Esophagus mucosa (tissue), 1 donor: ENCODE data around the gene NINJ2. TPM values are rescaled to one million over a fixed set of nuclear protein-coding genes. Genes with fewer than 3 reads are reported as not detected.
"Not testable (repeated sequence)": the region's sequence is repeated elsewhere in the genome, so short reads cannot be mapped to it uniquely, and the experiment has no call there.

Experiments
- ATAC-seq: fragments of 200-7000 bp; cut with Tn5 transposase; one replicate; pipeline ENCODE4 v1.9.1; 2020
- total RNA-seq: library from RNA; stranded (reverse); gene quantifications from one replicate; pipeline ENCODE4 v1.2.4, GENCODE V29; 2023
- donor health status: DM: yes; HTN: yes; CAD: no.

The NINJ2 gene
- total RNA-seq, 1 donor from 2014 or later: 2.9 TPM

DNA sequence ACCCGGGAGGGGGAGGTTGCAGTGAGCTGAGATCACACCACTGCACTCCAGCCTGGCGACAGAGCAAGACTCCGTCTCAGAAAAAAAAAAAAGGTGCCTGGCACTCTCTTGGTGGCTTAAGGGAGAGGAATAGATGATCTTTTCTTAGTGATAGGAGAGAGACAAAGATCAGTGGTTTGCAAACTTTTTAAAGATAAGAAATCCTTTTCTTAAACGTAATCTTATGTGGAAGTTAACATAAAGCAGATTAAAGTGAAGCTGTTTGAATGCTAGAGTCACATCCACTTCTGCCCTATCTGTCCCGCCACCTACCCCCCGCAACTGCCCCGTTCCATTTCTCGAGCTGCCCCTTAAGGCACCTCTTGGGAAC is 6.3 kb upstream of the NINJ2 start:
- ATAC-seq: no peak

DNA sequence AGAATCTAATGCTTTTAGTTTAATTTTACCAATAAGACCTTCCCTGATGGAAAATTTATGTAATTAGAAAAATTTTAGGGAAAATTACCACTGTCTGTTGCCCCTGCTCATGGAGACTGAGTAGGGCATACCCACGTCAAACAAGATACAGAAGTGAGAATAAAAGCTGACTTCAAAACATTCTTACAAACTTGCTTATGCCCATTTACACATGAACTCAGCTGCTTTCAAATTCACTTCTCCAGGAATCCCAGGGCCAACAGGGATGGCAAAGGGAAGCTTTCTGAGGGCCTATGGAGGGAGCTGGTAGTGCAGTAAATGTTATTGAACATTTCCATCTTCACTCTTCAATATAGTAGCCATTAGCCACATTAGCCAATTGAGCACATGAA is 4.8 kb upstream of the NINJ2 start:
- no peak for ATAC-seq

DNA sequence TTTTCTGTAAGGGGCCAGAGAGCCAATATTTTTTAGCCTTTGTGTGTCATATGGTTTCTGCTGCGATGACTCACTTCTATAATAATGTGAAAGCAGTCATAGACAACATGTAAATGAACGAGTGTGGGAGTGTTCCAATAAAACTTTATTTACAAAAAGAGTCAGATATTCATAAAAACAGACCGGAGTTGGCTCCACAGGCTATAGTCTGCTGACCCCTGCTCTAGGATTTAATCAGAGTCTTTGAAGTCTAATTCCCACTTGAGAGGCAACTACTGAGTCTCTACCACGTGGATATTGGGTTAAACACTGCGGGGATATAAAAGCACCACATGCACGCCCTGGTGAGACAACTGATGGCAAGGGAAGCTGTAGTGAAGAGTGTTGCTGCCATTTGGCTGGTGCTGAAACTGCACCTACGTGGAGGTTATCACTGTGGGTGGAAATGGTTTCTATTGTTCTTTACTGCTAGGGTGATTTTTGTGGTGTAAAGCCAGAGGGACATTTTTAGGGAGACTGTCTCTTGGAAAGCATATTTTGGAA is 3.6 kb upstream of the NINJ2 start:
- ATAC-seq: no peak

DNA sequence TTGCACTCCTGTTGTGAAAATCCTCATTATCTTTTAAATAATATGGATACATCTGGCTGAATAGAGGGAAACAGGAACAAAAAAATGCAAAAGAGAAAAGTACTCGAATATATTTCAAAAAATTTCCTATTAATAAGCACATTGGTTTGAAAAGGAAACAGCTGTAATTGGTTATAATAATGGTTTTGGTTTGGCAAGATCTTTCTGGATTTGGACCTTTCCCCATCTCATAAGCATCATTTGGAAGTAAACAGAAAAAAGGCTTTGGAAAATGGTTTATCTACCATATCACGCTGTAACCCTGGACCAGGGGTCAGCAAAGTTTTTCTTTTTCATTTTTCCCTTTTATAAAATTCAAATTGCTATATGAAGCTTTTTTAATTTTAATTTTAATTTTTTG is 2.8 kb upstream of the NINJ2 start:
- ATAC-seq: no peak

DNA sequence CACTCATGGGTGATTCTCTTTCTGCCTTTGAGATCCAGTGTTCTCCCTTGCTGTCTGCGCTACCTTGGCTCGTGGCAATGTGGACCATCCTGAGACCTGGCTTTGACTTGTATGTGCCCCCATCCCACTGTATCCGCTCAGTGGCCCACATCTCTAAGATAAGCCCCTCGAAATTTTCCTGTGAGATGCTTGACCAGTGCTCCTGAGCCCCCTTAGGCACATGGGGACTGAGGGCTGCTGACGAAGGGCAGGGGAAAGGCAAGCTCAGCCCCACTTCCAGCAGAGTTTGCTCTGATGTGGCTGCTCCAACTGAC is 1.5 kb upstream of the NINJ2 start:
- ATAC-seq: no peak

DNA sequence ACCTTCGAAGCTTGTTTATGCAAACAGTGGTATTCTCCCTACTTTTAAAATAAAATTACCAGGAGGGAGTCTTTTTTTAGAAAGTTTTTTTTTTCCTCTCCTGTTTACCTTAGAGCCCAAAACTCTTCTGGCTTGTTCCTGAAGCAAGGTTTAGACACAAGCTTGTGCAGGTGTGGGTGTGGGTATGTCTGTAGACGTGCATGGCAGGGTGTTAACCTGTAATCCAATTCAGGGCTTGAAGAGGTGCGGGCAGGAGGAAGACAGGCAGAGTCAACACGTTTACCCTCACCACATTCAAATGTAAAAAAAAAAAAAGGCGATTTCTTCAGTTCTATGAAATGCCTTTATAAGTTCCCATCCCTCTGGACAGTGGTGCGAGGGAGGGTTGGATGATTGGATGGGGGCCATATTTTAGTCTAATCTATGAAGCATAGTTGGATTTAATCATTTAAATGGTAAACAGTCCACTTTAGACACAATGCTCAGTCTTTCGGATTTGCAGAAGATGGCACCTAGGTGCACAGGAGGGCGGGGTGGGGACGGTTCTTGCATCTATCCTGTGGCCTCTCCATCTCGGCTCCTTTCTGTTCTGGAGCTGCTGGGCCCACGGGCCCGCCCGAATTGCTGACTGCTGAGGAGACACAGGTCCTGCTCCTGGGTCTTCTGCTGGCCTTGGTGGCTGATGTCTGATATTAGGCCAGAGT is 982 bp upstream of the NINJ2 start:
- ATAC-seq: no peak

DNA sequence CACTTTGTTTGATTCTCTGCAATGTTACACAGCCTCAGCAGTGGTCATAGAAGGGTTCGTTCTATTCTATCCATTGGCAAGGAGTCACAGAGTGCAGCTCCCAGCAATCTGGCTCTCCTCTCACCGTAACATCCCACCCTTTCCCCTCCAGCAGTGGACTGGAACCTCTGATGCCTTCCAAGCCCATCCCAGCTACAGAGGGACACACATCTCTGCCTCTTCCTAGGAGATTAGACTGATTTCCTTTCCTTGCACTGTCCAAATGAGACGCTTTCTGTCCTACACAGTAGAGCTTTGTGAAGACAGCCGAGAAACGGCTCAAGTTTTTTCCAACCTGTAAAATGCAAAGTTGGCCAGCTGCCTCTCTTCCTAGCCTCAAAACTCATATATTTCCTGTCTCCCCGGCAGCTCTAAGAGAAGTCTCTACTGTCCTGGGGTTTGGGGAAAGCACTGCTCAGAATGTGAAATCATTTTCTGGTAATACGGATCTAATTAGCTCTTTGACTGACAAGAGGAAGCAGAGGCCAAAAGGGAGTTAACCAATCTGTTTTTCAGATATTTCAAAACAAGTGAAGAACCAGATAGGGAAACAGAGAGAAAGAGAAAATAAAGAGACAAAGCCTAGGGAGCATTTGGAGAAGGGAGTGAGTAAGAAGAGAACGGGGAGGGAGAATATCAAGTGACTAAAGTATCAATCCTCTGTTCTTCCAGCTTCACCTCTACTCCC is 516 bp downstream of the NINJ2 start:
- ATAC-seq: no peak

DNA sequence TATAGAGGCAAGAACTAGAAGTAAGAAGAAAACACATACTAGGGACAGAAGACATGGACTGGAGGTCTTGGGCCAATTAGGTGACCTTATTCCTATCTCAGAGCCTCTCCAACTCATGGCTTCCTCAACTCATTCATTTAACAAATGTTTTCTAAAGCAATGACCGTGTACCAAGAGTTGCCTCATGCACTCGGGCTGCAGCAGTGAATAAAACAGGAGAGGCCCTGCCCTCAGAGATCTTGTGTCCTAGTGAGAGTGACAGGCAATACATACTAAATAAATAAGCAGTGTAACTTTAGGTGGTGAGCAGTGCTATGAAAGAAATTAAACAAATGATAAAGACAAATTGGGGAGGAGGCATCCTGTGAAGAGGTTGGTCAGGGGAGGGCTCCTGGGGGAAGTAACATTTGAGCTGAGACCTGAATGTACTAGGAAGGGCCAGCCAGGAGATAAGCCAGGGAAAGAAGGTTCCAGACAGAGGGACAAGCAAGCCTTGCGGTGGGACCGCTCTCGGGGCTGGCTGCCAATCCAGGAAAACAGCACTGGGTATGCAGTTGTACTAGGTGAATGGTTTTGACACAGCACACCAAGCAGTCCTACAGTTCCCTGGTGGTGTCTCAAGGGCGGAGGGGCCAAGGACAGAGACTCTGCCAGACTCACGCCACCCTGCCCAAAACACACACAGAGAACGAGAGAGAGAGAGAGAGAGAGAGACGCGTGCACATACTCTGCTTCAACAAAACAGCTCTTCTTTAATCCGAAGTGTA is 1.3 kb downstream of the NINJ2 start:
- no peak for ATAC-seq

DNA sequence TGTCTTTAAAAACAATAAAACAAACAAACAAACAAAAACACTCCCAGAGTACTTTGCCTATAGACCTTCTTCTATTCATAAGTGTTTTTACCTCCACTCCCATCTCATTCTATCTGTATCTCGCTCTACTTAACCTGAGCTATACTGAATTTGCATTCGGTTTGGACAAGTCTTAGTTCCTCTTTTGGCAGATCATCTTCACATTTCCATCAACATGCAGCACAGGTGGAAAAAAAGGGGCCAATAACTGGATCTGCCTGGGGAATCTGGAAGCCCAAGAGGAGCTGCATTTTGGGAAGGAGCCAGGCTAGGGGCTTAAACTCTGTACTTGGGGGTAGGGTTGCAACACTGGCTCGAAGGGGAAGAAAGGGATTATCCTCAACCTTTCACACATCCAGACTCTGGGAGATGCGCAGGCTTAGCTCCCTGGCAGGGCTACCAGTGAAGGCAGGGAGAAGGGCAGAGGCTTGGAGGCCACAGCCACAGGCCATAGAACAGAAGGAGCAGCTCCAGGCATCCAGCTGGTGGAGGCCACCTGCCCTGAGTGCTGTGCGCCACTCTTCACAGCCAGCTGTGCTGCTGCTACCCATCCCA is 4.1 kb downstream of the NINJ2 start:
- no peak for ATAC-seq

DNA sequence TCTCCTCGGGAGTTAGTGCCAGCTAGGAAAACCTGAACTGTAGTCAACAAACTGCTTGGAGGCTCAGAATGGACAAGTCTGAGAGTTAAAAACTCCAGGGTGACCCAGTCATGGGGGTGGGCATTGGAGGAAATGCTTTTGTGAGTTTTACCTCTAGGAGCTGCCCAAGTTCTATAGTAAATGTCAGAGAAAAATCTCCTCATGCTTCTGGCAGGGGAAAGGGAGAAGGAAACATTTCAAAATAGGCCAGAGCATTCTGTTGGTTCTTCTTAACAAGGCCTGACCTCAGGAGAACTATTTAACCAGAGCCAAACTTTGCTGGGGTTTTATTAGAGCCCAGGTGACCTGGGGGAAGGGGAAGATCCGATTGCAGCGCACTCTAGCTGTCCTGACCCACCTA is 12.3 kb downstream of the NINJ2 start:
- no peak for ATAC-seq

DNA sequence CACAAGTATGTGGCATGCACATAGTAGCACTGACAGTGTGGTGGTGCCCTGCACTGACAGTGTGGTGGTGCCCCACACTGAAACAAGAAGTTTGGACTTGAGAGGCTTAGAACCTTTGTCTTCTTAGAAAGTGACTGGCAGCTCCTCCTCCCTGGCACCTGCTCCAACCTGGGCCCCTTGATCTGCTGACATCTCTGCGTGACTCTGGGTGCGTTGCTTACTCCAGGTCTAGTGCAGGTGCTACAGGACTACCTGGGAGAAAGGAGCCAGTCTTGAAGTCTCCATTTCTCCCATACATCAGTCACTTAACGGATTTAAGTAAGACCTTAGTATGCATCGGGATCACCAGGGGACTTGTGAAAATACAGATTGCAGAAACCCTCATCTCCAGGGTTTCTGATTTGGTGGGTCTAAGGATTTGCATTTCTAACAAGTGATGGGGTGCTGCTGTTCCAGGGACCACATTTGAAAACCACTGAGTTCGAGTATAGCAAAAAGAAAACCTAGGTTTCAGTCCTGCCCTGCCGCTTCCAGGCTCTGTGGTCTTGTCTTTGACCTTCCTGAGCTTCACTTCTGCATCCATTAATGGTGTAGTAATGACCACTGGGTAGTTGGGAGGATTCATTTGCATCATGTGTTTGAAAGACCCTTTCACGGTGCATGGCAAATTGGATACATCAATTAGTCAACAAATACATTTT is 15.7 kb downstream of the NINJ2 start:
- ATAC-seq: no peak

DNA sequence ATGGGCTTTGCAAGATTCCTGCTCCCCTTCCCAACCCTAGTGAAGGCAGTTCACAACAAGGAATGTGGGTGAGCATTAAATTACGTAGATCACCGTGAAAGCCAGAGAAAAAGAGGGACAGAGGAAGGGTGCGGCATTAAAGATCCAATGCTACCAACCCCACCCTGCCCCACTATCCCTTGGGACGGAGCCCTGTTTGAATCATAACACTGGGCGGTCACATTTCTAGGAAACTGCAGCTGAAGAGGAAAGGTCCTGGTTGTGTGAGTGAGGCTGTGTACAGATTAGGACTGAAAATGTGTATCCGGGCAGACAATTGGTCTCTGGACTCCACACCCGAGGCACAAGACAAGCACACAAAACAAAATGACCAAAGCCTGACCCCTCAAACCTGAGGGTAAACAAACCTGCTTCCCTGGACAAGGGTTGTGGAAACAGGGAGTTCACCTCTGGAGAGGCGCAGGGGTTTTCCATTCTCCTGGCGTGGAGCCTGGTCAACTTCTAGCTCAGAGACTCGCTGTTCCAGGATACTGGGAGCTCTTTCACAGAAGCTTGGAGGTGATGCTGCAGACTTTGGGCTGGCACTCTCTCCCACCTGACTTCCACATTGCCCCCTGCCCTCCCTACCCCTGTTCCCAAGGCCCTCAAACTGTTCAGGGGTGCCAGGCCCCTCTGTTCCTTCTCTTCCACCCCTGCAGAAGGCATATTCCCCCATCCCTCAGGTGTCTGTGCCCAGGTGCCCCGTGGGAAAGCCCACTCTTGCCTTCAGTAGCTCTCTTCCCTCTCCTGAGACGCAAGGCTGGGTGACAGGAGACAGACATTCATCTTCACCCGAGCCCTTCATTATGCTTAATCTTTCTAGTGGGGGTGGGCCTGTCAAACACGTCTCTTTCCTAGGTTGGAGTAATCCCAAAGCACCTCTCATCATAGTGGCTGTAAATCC is 16.5 kb downstream of the NINJ2 start:
- peak; percentile 19 for ATAC-seq

DNA sequence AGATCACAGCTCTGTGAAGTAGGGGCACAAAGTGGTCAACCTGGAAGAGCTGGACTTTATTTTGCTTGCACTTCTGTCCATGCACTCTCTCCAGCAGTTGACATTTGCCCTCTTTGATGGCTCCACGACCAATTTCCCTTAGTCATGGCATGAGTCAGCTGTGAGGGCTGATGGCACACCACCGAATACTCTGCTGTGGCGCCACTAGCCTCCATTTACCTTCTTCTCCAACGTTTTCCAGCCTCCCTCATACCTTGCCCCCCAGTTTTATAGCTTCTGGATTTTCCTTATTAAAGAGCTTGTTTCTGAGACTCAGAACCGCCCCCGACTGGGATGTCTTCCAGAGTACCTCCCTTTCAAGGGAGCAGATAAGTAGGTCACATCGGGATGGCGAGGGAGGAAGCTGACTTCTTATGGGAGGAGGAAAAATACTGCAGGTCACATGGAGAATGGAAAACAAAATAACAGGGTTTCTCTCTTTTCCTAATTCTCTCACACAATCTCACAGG is 17.6 kb downstream of the NINJ2 start:
- no peak for ATAC-seq

DNA sequence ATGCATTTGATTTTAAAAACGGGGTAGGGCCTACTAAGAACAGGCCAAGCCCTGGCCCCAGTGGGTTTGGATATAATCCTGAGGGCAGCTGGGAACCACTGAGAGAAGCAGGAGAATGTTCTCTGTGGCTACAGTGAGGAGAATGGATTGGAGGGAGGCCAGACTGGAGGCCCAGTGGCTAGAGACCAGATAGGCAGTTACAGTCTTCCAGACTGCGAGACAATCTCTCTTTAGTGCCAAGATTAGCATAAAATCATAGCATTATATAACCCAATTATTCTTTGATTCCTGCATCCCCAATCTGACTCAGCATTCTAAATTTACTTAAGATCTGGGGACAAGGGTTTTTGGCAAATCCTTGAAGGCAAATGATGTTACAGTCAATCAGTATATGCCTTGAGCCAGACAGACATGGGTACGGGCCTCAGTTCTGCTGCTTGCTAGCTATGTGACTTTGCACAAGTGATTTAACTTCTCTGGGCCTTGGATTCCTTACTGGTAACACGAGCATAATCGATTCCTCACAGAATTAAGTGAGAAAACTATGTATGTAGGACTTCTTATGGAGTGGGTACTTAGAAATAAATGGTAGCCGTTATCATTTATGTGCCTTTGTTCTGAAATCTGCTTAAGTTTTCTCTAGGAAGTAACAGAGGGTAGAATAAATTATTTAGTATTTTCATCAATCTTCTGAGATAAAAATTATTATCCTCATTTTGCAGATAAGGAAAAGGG is 18.3 kb downstream of the NINJ2 start:
- no peak for ATAC-seq

DNA sequence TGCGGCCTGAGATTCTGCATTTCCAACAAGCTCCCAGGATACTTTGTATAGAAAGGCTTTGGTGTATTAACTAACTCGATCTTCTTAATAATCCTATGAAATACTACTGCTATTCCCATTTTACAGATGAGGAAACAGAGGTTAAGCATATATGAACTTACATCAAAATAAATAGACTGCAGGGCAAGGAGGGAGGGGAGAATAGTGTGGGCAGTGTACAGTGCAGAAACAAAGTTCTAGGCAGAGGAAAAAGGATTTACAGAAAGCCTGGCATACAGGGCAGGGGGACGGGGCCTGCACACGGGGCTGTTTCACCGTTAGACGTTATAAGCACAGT is 19.0 kb downstream of the NINJ2 start:
- no peak for ATAC-seq

DNA sequence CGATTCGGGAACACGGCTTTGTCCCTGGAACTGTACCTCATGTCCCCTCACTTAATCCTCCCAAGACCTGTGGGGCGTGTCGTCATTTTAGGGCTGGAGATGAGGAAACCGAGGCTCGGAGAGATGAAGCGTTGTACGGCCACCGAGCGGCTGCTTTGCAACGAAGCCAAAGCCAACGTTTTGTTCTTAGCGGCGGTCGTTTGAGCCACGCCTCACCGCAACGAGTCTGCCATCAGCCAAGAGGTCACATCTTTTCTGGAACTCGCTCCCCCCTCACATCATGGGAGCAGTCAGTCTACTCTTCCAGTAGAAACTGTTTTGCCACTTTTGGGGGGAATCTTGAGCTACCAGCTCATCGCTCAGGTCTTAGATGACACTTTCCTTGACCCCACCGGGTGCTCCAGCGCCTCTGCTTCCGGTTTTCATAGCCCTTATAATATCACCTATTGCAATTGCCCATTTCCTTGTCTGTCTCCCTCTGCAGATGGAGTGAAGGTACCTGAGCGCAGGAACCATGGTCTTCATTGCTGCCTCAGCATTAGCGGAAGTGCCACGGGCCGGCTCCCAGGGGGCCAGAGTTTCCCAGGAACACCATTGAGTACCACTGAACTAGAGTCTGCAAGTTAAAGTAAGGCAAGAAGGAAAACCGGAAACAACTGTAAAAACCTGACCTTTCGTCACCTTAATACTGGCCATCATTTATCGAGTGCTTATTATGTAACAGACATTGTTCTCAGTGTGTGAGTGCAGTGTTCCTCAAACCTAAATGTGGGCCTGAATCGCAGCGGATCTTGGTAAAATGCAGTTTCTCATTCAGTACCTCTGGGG is 19.6 kb downstream of the NINJ2 start:
- ATAC-seq: no peak

DNA sequence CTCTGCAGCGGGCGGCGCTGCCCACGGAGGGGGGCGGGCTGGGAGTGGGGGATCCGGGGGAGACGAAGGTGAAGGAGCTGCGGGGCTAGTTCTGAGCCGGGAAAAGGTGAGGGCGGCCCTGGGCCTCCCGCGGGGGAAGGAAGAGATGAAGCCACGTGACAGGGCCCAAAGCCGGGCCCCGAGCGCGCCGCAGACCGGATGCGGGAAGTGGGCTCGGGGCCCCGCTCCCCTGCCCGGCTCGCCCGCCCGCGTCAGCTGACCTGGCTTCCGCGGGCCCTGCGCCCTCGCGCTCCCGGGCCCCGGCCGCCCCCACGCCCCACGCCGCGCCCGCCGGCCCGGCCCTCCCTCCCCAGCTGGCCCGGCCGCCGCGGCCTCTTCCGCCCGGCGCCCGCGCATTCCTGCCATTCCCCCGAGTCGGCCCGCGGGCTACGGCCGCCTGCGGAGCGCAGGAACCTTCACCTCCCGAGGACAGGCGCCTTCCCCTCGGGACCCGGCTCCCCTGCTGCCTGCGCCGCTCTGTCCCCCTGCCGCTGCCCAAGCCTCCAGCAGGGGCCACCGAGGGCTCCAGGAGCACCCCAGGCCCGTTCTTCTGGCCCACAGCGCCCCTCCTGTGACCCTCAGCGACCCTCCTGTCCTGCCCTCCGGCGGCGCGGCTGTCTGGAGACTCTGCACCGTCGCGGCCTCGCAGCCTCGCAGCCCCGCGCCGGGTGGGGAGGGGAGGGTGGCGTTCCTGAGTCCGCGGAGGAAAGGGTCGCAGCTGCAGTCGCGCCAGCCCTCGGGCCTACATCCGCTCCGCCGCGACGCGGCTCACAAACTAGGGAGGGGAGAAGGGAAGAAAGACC is 20.4 kb downstream of the NINJ2 start:
- ATAC-seq: peak; percentile 76

DNA sequence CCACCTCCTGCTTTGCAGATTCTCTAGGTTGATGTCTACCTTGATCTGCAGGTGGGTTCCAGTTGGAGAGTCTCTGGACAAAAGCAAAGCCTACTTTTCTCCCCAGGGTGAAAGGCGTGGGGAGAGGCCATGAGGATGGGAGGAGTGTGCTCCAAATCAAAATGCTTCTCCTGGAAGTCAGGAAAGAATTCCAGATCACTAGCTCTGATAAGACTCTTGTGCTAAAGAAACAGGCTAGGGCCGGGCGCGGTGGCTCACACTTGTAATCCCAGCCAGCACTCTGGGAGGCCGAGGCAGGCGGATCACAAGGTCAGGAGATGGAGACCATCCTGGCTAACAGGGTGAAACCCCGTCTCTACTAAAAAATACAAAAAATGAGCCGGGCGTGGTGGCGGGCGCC is 21.9 kb downstream of the NINJ2 start:
- ATAC-seq: not testable (repeated sequence)

DNA sequence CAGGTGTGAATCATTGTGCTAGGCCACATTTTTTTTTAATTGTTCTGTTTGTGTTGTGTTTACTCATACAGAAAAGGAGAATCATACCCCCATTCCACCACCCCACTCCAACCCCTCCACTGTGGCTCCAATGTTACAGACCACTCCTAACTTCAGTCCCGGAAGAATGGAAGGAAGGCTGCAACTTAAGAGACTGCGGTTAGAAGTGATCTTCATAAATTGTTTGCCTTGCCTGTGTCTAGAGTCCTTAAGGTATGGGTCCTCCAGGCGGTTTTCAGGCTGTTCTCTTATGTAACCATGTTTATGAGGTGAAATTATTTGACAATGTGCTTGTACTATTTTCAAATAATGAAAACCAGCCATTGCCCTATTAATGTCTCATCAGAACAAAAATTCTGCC is 22.5 kb downstream of the NINJ2 start:
- ATAC-seq: no peak
